GOT3 (cell line): Measurements from ENCODE around the gene SLC24A3.
"Not testable (repeated sequence)": the region's sequence is repeated elsewhere in the genome, so short reads cannot be mapped to it uniquely, and the experiment has no call there.

ENCODE experiments used
- DNase-seq: peaks from one replicate; lab custom pipeline; 2025; ENCODE audit warnings: mixed read lengths; lab: John Stamatoyannopoulos, UW

SLC24A3 gene

GRCh38 chr20:19748681-19749080, 536.2 kb downstream of the SLC24A3 start:
- DNase-seq: no peak

DNA sequence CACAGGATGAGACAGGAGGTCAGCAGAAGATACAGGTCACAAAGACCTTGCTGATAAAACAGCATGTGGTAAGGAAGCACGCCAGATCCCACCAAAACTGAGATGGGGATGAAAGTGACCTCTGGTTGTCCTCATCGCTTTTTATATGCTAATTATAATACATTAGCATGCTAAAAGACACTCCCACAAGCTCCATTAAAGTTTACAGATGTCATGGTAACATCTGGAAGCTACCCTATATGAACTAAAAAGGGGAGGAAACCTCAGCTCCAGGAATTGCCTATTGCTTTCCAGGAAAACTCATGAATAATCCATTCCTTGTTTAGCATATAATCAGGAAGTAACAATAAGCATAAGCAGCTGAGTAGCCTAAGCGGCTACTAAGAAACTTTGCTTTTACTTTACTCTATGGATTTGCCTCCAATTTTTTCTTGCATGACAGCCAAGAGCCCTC, 537.2 kb downstream of the SLC24A3 start:
- DNase-seq: no peak

- DNase-seq: no peak
These were observed 537.7 kb downstream of the SLC24A3 start for GRCh38 chr20:19750101-19750606.

DNA sequence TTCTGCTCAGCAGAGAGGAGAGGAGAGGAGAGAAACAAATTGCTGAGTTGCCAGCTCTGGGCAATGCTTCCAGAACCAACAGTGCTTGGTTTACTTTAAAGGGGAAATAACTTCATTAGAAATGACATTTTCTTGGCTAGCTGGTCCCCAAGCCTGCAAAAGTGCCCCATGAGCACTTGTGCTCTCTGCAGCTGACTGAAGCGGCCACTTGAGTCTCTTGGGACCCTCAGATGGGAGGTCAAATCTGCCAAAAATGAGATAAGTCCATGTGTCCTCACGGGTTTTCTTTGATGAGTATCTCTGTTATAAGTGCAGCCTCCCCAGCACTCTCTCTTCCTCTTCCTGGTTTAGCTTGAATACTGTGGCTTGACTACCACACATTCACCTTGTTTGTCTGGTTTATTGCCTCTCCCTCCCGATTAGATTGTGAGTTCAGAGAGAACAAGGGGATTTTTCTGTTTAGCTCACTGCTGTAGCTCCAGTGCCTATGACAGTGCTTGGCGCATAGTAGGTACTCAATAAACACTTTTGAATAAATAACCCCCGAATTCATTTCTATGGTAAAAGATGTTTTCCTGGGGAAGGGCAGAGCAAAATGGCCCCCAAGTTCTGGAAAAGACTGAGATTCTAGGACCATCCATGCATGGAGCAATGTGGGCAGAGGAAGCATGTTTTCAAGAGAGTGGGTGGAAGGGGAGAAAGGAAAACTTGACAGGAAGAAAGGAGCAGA, 538.6 kb downstream of the SLC24A3 start:
- no peak for DNase-seq

DNA sequence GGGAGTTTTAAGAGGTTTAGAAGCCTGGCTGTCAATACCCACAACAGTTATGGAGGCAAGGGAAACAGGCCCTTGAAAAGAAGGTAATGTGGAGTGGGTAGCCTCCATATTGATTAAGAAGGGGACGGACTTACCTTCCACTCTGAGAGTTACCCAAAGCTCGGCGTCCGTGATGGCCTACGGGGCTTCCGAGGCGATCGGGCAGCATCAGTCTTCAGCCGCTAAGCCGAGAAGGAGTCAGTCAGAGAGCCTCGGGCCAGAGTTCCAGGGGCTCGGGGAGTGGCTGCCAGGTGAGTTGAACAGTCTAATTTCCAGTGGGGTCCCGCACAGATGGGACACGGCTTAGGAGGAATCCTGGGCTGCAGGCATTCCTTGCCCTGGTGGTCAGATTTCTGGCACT, 541.8 kb downstream of the SLC24A3 start:
- DNase-seq: not testable (repeated sequence)

GRCh38 chr20:19756761-19757486, 544.5 kb downstream of the SLC24A3 start:
- DNase-seq: no peak

DNA sequence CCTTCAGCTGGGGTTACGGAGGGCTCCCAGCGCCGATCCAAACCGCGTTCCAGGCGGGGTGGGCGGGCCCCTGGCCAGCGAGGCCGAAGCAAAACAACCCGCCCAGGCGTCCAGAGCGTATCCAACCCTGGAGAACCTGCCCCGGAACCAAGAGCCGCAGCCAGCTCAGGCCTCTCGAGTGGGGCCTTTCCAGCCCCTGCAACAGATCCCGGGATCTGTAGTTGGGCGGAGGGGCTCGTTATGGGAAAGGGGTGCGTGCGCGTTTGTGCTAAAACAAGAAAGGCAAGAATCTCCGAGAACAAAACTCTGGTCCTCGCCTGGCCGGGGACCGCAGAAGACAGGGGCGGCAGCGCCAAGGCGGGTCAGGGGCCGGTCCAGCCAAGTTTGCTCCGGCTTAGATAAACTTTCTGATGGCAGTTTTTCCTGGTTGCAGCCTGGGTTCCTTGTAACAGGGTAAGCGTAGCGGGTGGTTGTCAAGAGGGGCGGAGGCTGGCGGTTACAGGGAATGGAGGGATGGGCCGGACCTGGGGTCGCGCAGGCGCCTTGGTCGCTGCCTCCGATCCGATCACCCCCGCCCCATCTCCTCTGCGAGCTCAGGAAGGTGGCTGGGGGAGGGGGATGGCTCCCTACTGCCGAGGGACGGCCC, 545.2 kb downstream of the SLC24A3 start:
- DNase-seq: peak; percentile 60

DNA sequence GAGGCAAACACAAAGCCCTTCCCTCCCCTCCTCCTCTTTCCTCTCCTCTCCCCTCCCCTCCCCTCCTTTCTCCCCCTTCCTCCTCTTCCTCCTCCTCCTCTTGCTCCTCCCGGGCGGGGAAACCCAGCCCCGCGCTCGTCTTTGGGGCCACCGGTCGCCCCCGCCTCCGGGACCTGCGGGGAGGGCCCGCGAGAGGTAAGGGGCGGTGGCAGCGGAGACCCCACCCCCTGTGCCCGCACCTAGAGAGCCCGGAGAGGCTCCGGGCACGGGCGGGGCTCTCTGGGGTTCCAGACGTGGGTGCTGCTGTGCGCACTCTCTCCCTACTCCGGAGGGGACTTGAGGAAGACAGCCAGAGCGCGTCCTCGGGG, 545.7 kb downstream of the SLC24A3 start, which contains the start of gene RIN2:
TSS of gene RIN2 (plus strand) at position 126 of the 368 bp plus-strand sequence. CDS start 131,344 bp downstream, outside the sequence.
- DNase-seq: no peak

DNA sequence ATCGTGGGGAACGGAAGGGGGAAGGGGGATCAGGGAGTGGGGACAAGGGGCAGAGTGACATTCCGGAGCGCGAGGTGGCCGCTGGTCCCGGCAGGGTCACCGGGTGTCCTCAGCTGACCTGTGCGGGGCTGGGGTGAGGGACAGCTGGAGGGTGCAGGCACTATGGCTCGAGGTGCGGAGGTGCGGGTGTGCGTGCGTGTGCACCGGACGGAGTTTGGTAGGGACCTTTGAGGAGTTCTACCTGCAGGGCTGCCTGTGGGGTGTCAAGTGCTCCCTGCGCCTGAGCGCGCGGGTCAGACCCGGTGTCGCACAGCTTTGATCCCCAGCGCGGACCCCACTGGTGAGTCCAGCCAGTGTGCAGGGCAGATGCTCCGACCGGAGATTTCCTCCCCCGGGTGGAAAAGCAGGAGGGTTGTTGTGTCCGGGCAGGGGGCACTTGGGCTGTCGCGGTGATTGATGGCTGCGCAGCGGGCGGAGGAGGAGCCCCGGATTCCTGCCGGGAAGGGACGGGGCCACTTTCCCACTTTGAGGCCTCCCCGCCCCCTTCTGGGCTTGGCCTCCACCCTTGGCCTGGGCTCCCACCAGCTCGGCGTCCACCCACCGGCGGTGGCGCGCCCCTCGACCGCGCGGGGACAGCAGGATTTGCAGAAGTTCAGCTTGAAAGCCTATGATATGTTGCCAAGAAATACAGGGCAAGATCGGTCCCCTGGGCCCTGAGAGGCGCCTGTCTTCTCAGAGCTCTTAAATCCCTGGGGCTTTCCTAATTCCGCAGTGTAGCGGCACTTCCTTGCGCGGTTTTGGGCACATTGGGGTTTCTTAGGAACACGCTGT, 546.3 kb downstream of the SLC24A3 start:
- DNase-seq: no peak

- DNase-seq: no peak
These were observed 547.9 kb downstream of the SLC24A3 start for GRCh38 chr20:19760371-19760721.

- DNase-seq: no peak
These were observed 548.9 kb downstream of the SLC24A3 start for GRCh38 chr20:19761326-19761725.

DNA sequence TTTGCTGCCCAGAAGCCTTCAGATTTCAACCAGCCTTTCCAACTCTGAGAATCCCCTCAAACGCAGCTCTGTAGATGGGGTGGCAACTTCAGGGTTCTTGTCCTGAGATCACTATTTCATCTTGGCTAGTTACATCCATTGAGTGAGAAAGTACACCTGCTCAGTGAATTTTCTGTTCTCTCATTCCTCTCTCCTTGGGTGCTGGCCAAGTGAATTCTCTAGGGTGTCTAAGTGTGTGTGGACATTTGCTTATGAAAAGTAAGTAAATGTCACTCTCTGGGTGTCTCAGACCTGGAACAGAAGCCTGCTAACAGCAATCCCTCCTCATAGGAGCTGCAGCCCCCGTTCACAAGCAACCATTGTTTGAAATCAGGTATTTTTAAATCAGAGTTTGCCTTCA, 549.4 kb downstream of the SLC24A3 start:
- no peak for DNase-seq

GRCh38 chr20:19764207-19764606, 551.8 kb downstream of the SLC24A3 start:
- DNase-seq: no peak

DNA sequence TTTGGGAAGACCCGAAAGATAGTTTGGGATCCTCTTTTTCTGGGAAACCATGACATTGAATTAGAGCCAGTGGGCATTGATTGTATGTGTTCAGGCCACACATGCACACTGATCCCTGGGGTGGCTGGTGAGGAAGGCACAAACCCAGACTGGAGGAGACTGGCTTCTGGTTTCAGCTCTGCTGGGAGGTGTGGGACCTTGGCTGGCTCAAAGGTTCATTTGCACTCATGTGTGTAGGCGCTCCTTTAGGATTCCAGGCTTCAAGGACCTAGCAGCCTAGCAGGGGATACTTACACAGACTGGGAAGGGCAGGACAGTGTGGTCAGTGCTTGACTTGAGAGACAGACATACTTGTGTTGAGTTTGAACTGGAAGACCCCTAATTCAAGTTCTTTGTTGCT, 552.8 kb downstream of the SLC24A3 start:
- no peak for DNase-seq

GRCh38 chr20:19765913-19766312, 553.5 kb downstream of the SLC24A3 start:
- DNase-seq: no peak

DNA sequence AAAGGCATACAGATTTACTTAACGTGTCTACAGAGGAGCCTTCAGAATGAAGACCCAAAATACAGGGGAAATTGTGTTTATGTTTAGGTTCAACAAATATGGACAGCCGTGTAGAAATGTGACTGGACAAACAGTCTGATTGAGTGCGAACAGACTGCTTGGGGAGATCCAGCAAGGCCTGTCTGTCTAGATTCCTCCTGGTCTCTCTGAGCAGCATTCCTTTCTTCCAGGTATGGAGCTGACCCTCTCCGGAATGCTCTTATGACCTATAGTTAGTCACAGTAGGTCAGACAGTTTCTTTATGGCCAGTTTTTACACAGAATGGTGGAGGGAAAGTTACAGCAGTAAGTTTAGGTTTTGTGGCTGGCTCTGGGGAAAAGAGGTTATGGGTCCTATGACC, 554.6 kb downstream of the SLC24A3 start:
- no peak for DNase-seq

GRCh38 chr20:19768325-19768842, 555.9 kb downstream of the SLC24A3 start:
- DNase-seq: no peak

GRCh38 chr20:19769507-19769906, 557.1 kb downstream of the SLC24A3 start:
- no peak for DNase-seq

DNA sequence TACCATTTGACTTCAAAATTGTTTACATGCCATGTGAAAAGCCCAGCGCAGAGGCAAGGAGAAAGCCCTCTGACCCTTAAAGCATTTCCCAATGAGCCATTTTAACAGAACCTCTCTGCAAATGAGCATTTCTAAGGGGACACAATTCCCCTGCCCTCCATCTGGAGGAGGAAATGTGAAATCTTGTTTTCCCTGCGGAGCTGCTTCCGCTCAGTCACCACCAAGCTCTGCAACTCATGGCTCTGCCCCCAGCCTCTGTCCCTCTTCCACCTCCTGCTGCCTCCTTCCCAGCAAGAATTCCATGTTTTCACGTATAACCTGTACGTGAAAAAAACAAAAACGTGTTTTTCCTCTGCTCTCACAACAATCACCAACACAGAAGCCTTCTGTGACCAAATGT, 557.9 kb downstream of the SLC24A3 start:
- no peak for DNase-seq

DNA sequence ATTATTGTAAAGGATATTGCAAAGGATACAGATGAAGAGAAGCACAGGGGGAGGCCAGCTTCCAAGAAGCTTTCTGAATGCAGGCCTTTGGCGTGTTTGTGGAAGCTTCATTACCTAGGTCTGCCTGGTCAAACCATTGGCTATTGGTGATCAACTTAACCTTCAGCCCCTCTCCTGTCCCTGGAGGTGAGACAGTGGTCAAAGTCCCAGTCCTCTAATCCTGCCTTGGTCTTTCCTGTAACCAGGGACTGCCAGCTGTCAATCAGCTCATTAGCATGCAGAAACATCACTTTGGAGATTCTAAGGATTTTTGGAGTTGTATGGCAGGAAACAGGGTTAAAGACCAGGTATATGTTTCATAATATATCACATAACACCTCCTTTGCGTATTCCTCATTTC, 558.6 kb downstream of the SLC24A3 start:
- DNase-seq: no peak
